ENCODE results near the gene NFATC3.
"Not testable (repeated sequence)": the region's sequence is repeated elsewhere in the genome, so short reads cannot be mapped to it uniquely, and the experiment has no call there.

NFATC3 gene

DNA sequence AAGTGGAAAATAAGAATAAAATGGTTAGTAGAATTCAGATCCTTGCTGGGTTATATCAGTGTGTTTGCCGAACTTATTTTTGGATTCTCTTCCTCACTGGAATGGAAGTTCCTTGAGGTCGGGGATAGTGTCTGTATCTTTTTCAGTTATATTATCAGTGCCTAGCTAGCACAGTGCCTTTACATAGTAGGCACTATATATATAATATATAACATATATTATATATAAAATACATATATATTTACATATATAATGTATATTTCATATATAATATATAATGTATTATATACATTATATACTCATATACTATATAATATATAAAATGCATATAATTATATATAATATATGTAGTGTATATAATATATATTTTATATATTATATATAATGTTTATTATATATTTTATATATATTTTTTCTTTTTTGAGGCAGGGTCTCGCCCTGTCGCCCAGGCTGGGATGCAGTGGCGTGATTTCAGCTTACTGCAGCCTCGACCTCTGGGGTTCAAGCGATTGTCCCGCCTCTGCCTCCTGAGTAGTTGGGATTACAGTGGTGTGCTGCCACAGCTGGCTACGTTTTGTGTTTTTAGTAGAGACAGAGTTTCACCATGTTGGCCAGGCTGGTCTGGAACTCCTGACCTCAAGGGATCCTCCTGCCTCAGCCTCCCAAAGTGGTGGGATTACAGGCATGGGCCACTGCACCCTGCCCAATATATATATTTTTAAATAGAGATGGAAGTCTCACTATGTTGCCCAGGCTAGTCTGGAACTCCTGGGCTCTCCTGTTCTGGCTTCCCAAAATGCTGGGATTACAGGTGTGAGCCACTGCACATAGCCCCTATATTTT is 3.2 kb downstream of the NFATC3 start:
- peaks cover 22 to 28% of the 10 kb centered on the region in 2 donors for H3K4me1 ChIP-seq (ENCODE audit: control insufficient read depth in 2 of 2, insufficient read depth in 2 of 2, low read length in 2 of 2)
- H3K4me3 ChIP-seq (ENCODE audit: low read length in 2 of 2) = no peak overlapping the region
- H3K9me3 ChIP-seq (ENCODE audit: control insufficient read depth in 2 of 2, low read length in 2 of 2) = no peaks in the 10 kb centered on the region
- H3K27me3 ChIP-seq (ENCODE audit: control insufficient read depth in 2 of 2, insufficient read depth in 2 of 2, low read length in 2 of 2) = no peaks in the 10 kb centered on the region
- no peak overlapping the region for H3K27ac ChIP-seq (ENCODE audit: low read depth in 2 of 2, low read length in 2 of 2)
- no peaks in the 10 kb centered on the region for H3K36me3 ChIP-seq (ENCODE audit: control insufficient read depth in 2 of 2, insufficient read depth in 2 of 2, low read length in 2 of 2)
- no peak overlapping the region for H3K9ac ChIP-seq (ENCODE audit: low read depth in 1 of 2, low read length in 2 of 2)

DNA sequence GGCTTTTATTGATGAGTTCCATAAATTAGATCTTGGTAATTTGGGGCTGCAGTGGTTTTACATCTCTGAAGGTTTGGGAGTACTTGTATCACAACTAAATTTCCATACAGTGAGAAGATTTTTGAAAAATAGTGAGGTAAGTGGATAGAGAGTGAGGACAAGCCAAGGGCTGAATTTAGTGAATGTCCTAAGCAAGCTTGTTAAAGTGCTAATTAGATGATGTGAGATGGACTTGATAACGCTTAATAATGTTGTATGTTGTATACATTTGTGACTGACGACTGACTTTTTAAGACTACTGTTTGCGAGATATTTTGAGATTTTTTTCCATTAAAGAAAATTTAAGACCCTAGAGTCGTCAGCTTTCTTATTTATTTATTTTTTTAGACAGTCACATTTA is 3.9 kb downstream of the NFATC3 start:
- H3K27ac ChIP-seq (ENCODE audit: low read depth in 2 of 2, low read length in 2 of 2) = no peak overlapping the region
- peaks cover 18 to 22% of the 10 kb centered on the region in 2 donors for H3K4me1 ChIP-seq (ENCODE audit: control insufficient read depth in 2 of 2, insufficient read depth in 2 of 2, low read length in 2 of 2)
- H3K27me3 ChIP-seq (ENCODE audit: control insufficient read depth in 2 of 2, insufficient read depth in 2 of 2, low read length in 2 of 2) = no peaks in the 10 kb centered on the region
- no peak overlapping the region for H3K4me3 ChIP-seq (ENCODE audit: low read length in 2 of 2)
- no peaks in the 10 kb centered on the region for H3K9me3 ChIP-seq (ENCODE audit: control insufficient read depth in 2 of 2, low read length in 2 of 2)
- no peak overlapping the region for H3K9ac ChIP-seq (ENCODE audit: low read depth in 1 of 2, low read length in 2 of 2)
- H3K36me3 ChIP-seq (ENCODE audit: control insufficient read depth in 2 of 2, insufficient read depth in 2 of 2, low read length in 2 of 2) = no peaks in the 10 kb centered on the region

DNA sequence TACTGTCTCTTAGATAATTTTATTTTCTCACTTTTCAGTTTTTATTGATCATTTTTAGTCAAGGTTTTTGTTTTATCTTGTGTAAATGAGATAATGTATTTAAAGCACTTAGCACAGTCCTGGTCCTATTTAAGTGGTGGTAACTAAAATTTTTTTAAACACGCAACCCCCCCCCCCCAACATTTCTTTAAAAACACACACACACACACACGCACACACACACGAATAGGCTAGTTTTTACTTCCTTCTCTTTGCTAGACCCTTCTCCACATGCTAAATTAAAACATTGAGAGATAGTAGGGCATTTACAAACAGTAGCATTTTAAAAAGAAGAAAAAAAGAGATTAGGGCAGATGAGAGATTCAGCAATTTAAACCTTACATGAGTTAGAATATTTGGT is 5.0 kb downstream of the NFATC3 start:
- Histone ChIP-seq H3K9ac (ENCODE audit: low read depth in 1 of 2, low read length in 2 of 2) (no peak overlapping the region), H3K9me3 (ENCODE audit: control insufficient read depth in 2 of 2, low read length in 2 of 2) (no peaks in the 10 kb centered on the region), H3K4me1 (ENCODE audit: control insufficient read depth in 2 of 2, insufficient read depth in 2 of 2, low read length in 2 of 2) (peaks cover 14% of the 10 kb centered on the region in 2 donors), H3K36me3 (ENCODE audit: control insufficient read depth in 2 of 2, insufficient read depth in 2 of 2, low read length in 2 of 2) (no peaks in the 10 kb centered on the region), H3K27ac (ENCODE audit: low read depth in 2 of 2, low read length in 2 of 2) (no peak overlapping the region), H3K27me3 (ENCODE audit: control insufficient read depth in 2 of 2, insufficient read depth in 2 of 2, low read length in 2 of 2) (no peaks in the 10 kb centered on the region), H3K4me3 (ENCODE audit: low read length in 2 of 2) (no peak overlapping the region)

DNA sequence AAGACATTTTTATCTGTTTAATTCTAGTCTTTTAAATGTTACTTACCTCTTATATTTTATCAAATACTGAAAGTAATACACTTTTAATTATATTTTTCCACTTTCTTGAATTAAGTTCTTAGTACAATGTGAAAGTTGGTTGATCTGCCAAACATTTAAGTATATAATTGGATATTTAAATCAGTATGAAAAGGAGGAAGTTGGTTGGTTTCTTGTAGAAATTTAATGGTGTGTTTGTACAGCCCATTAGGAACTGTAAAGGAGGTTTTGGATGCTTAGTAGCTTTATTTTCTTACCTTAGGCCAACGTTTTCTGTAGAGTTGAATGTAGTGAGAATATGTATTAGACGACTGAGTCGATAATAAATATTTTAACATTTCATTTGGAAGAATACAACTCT is 5.4 kb downstream of the NFATC3 start:
- Histone ChIP-seq H3K27me3 (ENCODE audit: control insufficient read depth in 2 of 2, insufficient read depth in 2 of 2, low read length in 2 of 2) (no peaks in the 10 kb centered on the region), H3K9ac (ENCODE audit: low read depth in 1 of 2, low read length in 2 of 2) (no peak overlapping the region), H3K36me3 (ENCODE audit: control insufficient read depth in 2 of 2, insufficient read depth in 2 of 2, low read length in 2 of 2) (no peaks in the 10 kb centered on the region), H3K4me3 (ENCODE audit: low read length in 2 of 2) (no peak overlapping the region), H3K27ac (ENCODE audit: low read depth in 2 of 2, low read length in 2 of 2) (no peak overlapping the region), H3K4me1 (ENCODE audit: control insufficient read depth in 2 of 2, insufficient read depth in 2 of 2, low read length in 2 of 2) (peaks cover 14% of the 10 kb centered on the region in 2 donors), H3K9me3 (ENCODE audit: control insufficient read depth in 2 of 2, low read length in 2 of 2) (no peaks in the 10 kb centered on the region)

DNA sequence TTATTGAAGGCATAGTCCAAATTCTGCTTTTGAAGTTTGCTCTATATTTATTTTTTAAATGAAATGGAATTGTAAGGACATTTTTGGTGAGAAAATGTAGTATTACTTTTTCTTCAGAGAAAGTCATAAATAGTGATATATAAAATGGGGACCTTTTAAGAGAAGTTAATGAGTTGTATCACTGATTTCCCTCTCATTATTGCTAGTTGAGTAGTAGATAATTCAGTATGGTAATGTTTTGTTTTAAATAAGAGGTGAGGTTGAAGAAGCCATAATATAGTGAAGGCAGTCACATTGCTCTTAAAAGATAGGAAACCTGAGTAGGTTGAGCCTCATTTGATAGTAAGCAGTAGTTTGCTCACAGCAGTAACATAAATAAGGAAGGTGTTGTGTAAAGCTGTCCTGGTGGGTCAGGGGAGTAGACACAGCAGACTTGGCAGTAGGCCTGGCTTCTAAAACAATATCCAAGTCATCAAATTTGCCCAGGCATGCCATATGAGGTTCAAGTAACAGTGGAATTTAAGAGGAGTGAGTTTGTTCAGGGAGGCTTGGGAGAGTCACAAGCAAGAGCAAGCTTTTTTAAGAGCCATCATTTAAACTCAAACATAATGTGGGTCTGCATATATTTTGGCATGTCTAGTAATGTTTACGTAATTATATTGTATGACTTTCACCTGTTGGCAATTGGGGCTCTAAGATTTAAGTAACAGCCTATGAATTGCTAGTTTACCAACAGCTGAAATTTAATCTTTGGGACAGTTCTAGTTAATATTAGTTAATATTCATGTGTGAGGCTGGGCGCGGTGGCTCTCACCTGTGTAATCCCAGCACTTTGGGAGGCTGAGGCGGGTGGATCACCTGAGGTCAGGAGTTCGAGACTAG is 6.5 kb downstream of the NFATC3 start:
- H3K27me3 ChIP-seq (ENCODE audit: control insufficient read depth in 2 of 2, insufficient read depth in 2 of 2, low read length in 2 of 2) = no peaks in the 10 kb centered on the region
- H3K4me3 ChIP-seq (ENCODE audit: low read length in 2 of 2) = no peak overlapping the region
- H3K36me3 ChIP-seq (ENCODE audit: control insufficient read depth in 2 of 2, insufficient read depth in 2 of 2, low read length in 2 of 2) = no peaks in the 10 kb centered on the region
- H3K4me1 ChIP-seq (ENCODE audit: control insufficient read depth in 2 of 2, insufficient read depth in 2 of 2, low read length in 2 of 2) = peaks cover 11 to 14% of the 10 kb centered on the region in 2 donors
- H3K9ac ChIP-seq (ENCODE audit: low read depth in 1 of 2, low read length in 2 of 2) = no peak overlapping the region
- no peak overlapping the region for H3K27ac ChIP-seq (ENCODE audit: low read depth in 2 of 2, low read length in 2 of 2)
- no peaks in the 10 kb centered on the region for H3K9me3 ChIP-seq (ENCODE audit: control insufficient read depth in 2 of 2, low read length in 2 of 2)

DNA sequence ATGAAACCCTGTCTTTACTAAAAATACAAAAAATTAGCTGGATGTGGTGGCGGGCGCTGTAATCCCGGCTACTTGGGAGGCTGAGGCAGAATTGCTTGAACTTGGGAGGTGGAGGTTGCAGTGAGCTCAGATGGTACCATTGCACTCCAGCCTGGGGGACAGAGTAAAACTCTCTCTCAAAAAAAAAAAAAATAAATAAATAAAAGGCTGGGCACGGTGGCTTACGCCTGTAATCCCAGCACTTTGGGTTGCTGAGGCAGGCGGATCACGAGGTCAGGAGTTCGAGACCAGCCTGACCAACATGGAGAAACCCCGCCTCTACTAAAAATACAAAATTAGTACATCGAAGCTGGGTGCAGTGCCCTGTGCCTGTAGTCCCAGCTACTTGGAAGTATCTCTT is 7.1 kb downstream of the NFATC3 start:
- H3K27ac ChIP-seq (ENCODE audit: low read depth in 2 of 2, low read length in 2 of 2); H3K9ac ChIP-seq (ENCODE audit: low read depth in 1 of 2, low read length in 2 of 2); H3K27me3 ChIP-seq (ENCODE audit: control insufficient read depth in 2 of 2, insufficient read depth in 2 of 2, low read length in 2 of 2); H3K4me1 ChIP-seq (ENCODE audit: control insufficient read depth in 2 of 2, insufficient read depth in 2 of 2, low read length in 2 of 2); H3K9me3 ChIP-seq (ENCODE audit: control insufficient read depth in 2 of 2, low read length in 2 of 2); H3K4me3 ChIP-seq (ENCODE audit: low read length in 2 of 2); H3K36me3 ChIP-seq (ENCODE audit: control insufficient read depth in 2 of 2, insufficient read depth in 2 of 2, low read length in 2 of 2): not testable (repeated sequence)

DNA sequence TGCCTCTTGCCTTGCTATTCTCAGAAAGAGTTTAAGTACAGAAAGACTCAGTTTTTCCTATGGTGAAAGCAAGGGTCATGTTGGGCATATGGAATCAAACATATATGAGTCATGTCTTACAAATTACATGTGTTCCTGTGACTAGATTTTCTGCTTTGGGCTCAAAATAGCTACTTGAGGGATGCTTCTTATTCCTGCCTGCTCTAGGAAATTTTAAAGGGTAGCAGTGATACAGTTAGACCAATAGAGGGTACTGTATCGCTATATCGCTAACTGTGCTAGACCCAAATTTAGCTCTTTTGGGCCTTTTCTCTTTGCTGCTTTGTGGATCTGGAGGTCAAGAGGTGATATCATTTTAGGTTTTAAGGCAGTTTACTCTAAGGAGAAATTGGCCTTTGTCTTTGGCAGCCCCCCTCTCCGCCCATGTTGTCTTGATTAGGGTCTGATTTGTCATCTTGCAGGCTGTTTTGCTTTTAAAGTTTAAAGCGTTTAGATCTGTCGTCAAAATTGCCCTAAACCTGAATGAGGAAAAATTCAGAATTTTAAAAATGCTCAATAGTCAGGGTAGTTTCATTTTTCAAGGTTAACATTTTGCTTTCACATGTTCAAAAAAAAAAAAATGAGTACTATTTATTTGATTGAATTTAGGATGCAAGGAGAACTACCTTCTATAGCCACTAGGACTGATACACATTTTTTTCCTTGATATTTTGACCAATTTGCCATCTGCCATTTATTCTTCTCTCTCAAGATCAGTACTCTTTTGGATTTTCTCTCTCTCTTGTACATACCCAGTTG is 8.8 kb downstream of the NFATC3 start:
- H3K4me1 ChIP-seq (ENCODE audit: control insufficient read depth in 2 of 2, insufficient read depth in 2 of 2, low read length in 2 of 2) = peaks cover 8 to 9% of the 10 kb centered on the region in 2 donors
- H3K9ac ChIP-seq (ENCODE audit: low read depth in 1 of 2, low read length in 2 of 2) = no peak overlapping the region
- H3K4me3 ChIP-seq (ENCODE audit: low read length in 2 of 2) = no peak overlapping the region
- H3K36me3 ChIP-seq (ENCODE audit: control insufficient read depth in 2 of 2, insufficient read depth in 2 of 2, low read length in 2 of 2) = no peaks in the 10 kb centered on the region
- H3K27me3 ChIP-seq (ENCODE audit: control insufficient read depth in 2 of 2, insufficient read depth in 2 of 2, low read length in 2 of 2) = no peaks in the 10 kb centered on the region
- no peaks in the 10 kb centered on the region for H3K9me3 ChIP-seq (ENCODE audit: control insufficient read depth in 2 of 2, low read length in 2 of 2)
- no peak overlapping the region for H3K27ac ChIP-seq (ENCODE audit: low read depth in 2 of 2, low read length in 2 of 2)

- Histone ChIP-seq H3K4me1 (ENCODE audit: control insufficient read depth in 2 of 2, insufficient read depth in 2 of 2, low read length in 2 of 2) (peaks cover 8 to 9% of the 10 kb centered on the region in 2 donors), H3K27me3 (ENCODE audit: control insufficient read depth in 2 of 2, insufficient read depth in 2 of 2, low read length in 2 of 2) (no peaks in the 10 kb centered on the region), H3K9ac (ENCODE audit: low read depth in 1 of 2, low read length in 2 of 2) (no peak overlapping the region), H3K4me3 (ENCODE audit: low read length in 2 of 2) (no peak overlapping the region), H3K27ac (ENCODE audit: low read depth in 2 of 2, low read length in 2 of 2) (no peak overlapping the region), H3K9me3 (ENCODE audit: control insufficient read depth in 2 of 2, low read length in 2 of 2) (no peaks in the 10 kb centered on the region), H3K36me3 (ENCODE audit: control insufficient read depth in 2 of 2, insufficient read depth in 2 of 2, low read length in 2 of 2) (no peaks in the 10 kb centered on the region)
Measured at GRCh38 chr16:68094614-68094934, 9.4 kb downstream of the NFATC3 start.

DNA sequence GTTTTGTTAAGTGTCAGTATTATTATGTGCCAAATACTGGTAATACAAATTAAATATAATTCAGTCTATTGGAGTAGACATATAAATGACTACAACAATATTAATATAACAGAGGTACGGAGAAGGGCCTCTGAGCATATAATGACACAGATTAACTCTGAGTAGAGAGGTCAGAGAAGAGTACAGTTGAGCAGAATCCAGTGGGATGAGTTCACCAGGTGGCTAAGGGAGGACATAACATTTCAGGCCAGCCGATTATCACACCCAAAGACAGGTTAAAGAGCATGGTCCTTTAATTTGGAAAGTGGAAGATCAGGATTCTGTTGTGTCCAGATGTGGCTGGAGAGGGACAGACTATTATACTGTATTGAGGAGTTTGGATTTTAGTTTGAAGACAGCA is 11.3 kb downstream of the NFATC3 start:
- H3K27me3 ChIP-seq (ENCODE audit: control insufficient read depth in 2 of 2, insufficient read depth in 2 of 2, low read length in 2 of 2) = no peaks in the 10 kb centered on the region
- no peak overlapping the region for H3K27ac ChIP-seq (ENCODE audit: low read depth in 2 of 2, low read length in 2 of 2)
- no peaks in the 10 kb centered on the region for H3K36me3 ChIP-seq (ENCODE audit: control insufficient read depth in 2 of 2, insufficient read depth in 2 of 2, low read length in 2 of 2)
- peaks cover 3% of the 10 kb centered on the region in 2 donors for H3K4me1 ChIP-seq (ENCODE audit: control insufficient read depth in 2 of 2, insufficient read depth in 2 of 2, low read length in 2 of 2)
- no peak overlapping the region for H3K4me3 ChIP-seq (ENCODE audit: low read length in 2 of 2)
- no peak overlapping the region for H3K9ac ChIP-seq (ENCODE audit: low read depth in 1 of 2, low read length in 2 of 2)
- H3K9me3 ChIP-seq (ENCODE audit: control insufficient read depth in 2 of 2, low read length in 2 of 2) = no peaks in the 10 kb centered on the region

DNA sequence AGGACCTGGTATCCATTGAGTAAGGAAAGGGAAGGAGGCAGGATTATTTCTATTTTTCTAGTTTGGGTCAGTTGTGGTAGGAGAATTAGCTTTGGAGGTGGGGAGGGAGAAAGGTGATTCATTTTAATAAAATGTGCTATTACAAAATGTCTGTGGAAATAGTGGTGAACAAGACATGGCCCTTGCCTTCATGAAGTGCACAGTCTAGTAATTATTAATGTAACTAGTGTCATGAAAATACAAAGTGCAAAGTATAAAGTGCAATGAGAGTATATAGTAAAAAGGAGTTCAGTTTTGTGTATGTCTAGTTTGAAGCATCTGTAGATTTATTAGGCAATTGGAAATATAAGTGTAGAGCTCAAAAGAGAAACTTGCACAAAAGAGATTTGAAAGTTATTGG is 11.9 kb downstream of the NFATC3 start:
- H3K36me3 ChIP-seq (ENCODE audit: control insufficient read depth in 2 of 2, insufficient read depth in 2 of 2, low read length in 2 of 2) = no peaks in the 10 kb centered on the region
- H3K27ac ChIP-seq (ENCODE audit: low read depth in 2 of 2, low read length in 2 of 2) = no peak overlapping the region
- no peak overlapping the region for H3K4me3 ChIP-seq (ENCODE audit: low read length in 2 of 2)
- H3K27me3 ChIP-seq (ENCODE audit: control insufficient read depth in 2 of 2, insufficient read depth in 2 of 2, low read length in 2 of 2) = no peaks in the 10 kb centered on the region
- no peaks in the 10 kb centered on the region for H3K9me3 ChIP-seq (ENCODE audit: control insufficient read depth in 2 of 2, low read length in 2 of 2)
- H3K4me1 ChIP-seq (ENCODE audit: control insufficient read depth in 2 of 2, insufficient read depth in 2 of 2, low read length in 2 of 2) = peaks cover 3% of the 10 kb centered on the region in 2 donors
- no peak overlapping the region for H3K9ac ChIP-seq (ENCODE audit: low read depth in 1 of 2, low read length in 2 of 2)

Measured in mucosa of rectum (tissue), 2 donors.